IMR-90 (cell line): ENCODE measurements around the gene IFIT2.

Source experiments
- BHLHE40 ChIP-seq: fragments of 150-350 bp; IDR thresholded peaks from 2 replicates; pipeline ENCODE4 v1.6.1; 2016; ENCODE audit warnings: mild to moderate bottlenecking, low read depth, low read length
- CEBPB ChIP-seq: IDR thresholded peaks from 2 replicates; pipeline ENCODE4 v1.6.1; 2012; ENCODE audit warnings: low read depth, low read length, improper control_type of control experiment
- CHD1 ChIP-seq: IDR thresholded peaks from 2 replicates; pipeline ENCODE4 v1.6.1; 2012; ENCODE audit warnings: low read depth, low read length, improper control_type of control experiment
- CTCF ChIP-seq: conservative IDR thresholded peaks from 2 replicates; pipeline ENCODE4 v1.5.1; 2012; ENCODE audit warnings: mild to moderate bottlenecking, low read depth, low read length, improper control_type of control experiment
- ELK1 ChIP-seq: fragments of 150-350 bp; IDR thresholded peaks from 2 replicates; pipeline ENCODE4 v1.6.1; 2016; ENCODE audit warnings: low read depth, mild to moderate bottlenecking, low read length, moderate library complexity, borderline replicate concordance
- MXI1 ChIP-seq: IDR thresholded peaks from 2 replicates; pipeline ENCODE4 v1.6.1; 2012; ENCODE audit warnings: low read depth, mild to moderate bottlenecking, low read length, moderate library complexity, borderline replicate concordance
- NFE2L2 ChIP-seq: fragments of 150-350 bp; IDR thresholded peaks from 2 replicates; pipeline ENCODE4 v1.6.1; 2016; ENCODE audit warnings: low read depth, mild to moderate bottlenecking, low read length
- POLR2A ChIP-seq: IDR thresholded peaks from 2 replicates; pipeline ENCODE4 v1.6.1; 2012; ENCODE audit warnings: mild to moderate bottlenecking, low read depth, low read length
- RFX5 ChIP-seq: IDR thresholded peaks from 2 replicates; pipeline ENCODE4 v1.8.0; 2012; ENCODE audit warnings: low read depth, mild to moderate bottlenecking, low read length, moderate library complexity
- SMC3 ChIP-seq: fragments of 150-350 bp; IDR thresholded peaks from 2 replicates; pipeline ENCODE4 v1.6.1; 2016; ENCODE audit warnings: low read depth, mild to moderate bottlenecking, antibody characterized with exemption, low read length, moderate library complexity

GRCh38 chr10:89297791-89298190, 4.1 kb upstream of the IFIT2 start:
- no peak for TF ChIP-seq CTCF
- no peak for TF ChIP-seq BHLHE40
- TF ChIP-seq ELK1 = no peak
- TF ChIP-seq NFE2L2 = no peak
- TF ChIP-seq CHD1 = no peak
- no peak for TF ChIP-seq POLR2A
- TF ChIP-seq MXI1 = no peak
- TF ChIP-seq RFX5 = no peak
- no peak for TF ChIP-seq CEBPB
- no peak for TF ChIP-seq SMC3
